OCI-M2 (cell line): ENCODE results near the gene POU3F1.

ENCODE experiments used
- DNase-seq: peaks from one replicate; lab custom pipeline; 2025; ENCODE audit not compliant: unreplicated experiment; lab: John Stamatoyannopoulos, UW

POU3F1 gene

GRCh38 chr1:38046333-38046883, at the start of gene POU3F1:
TSS of gene POU3F1 (minus strand) at chr1:38046793. CDS start at chr1:38046743, 50 bp downstream.
- no peak for DNase-seq

GRCh38 chr1:38095454-38095931, 48.9 kb upstream of the POU3F1 start:
- DNase-seq = no peak

GRCh38 chr1:38094711-38095290, 48.2 kb upstream of the POU3F1 start:
- DNase-seq = no peak

- DNase-seq = no peak
These were observed 47.3 kb upstream of the POU3F1 start for GRCh38 chr1:38093569-38094520.

- no peak for DNase-seq
These were observed 45.7 kb upstream of the POU3F1 start for GRCh38 chr1:38092256-38092655.

- no peak for DNase-seq
These were observed 44.2 kb upstream of the POU3F1 start for GRCh38 chr1:38090796-38091195.

- no peak for DNase-seq
These were observed 43.2 kb upstream of the POU3F1 start for GRCh38 chr1:38089712-38090360.

GRCh38 chr1:38088791-38089190, 42.2 kb upstream of the POU3F1 start:
- no peak for DNase-seq

GRCh38 chr1:38088366-38088765, 41.8 kb upstream of the POU3F1 start:
- no peak for DNase-seq

- DNase-seq = no peak
These were observed 41.1 kb upstream of the POU3F1 start for GRCh38 chr1:38087676-38088075.

- no peak for DNase-seq
These were observed 39.2 kb upstream of the POU3F1 start for GRCh38 chr1:38085666-38086330.

GRCh38 chr1:38084700-38085099, 38.1 kb upstream of the POU3F1 start:
- DNase-seq = no peak

- DNase-seq = no peak
These were observed 37.5 kb upstream of the POU3F1 start for GRCh38 chr1:38084113-38084512.

- no peak for DNase-seq
These were observed 36.9 kb upstream of the POU3F1 start for GRCh38 chr1:38083541-38083940.

GRCh38 chr1:38082769-38083263, 36.2 kb upstream of the POU3F1 start:
- DNase-seq = no peak

- DNase-seq = no peak
These were observed 32.4 kb upstream of the POU3F1 start for GRCh38 chr1:38079019-38079418.

- no peak for DNase-seq
These were observed 31.0 kb upstream of the POU3F1 start for GRCh38 chr1:38077523-38078147.

- DNase-seq = no peak
These were observed 29.9 kb upstream of the POU3F1 start for GRCh38 chr1:38076455-38076854.

- no peak for DNase-seq
These were observed 29.4 kb upstream of the POU3F1 start for GRCh38 chr1:38076038-38076437.

- DNase-seq = no peak
These were observed 28.6 kb upstream of the POU3F1 start for GRCh38 chr1:38075191-38075590.
